PC-9 (cell line): ENCODE data around the gene TNFRSF4. TPM values are rescaled to one million over a fixed set of nuclear protein-coding genes. Genes with fewer than 3 reads are reported as not detected.

Source experiments
- BruUV-seq: library from RNA; stranded (reverse); fragments of 400-500 nt; replicated peaks from 2 replicates; lab custom pipeline; 2021; lab: Mats Ljungman, UMichigan
- CTCF ChIA-PET: fragments of 300-600 bp; sonication (Branson Sonifier 250); formaldehyde crosslinking; loops from one replicate; lab custom pipeline; 2022; ENCODE audit warnings: antibody characterized with exemption; lab: Charles Lee
- POLR2A ChIA-PET: fragments of 300-600 bp; sonication (Branson Sonifier 250); formaldehyde crosslinking; loops from one replicate; lab custom pipeline; 2022; ENCODE audit warnings: antibody characterized with exemption; ENCODE audit not compliant: unreplicated experiment; lab: Charles Lee
- DNase-seq, 2 experiments: peaks; one replicate each; pipeline versions ENCODE4 v3.0.0 to v3.0.0-alpha.2; 2015 to 2022; ENCODE audit warnings: mixed read lengths in 1 of 2
- H2AFZ ChIP-seq: fragments of 200-600 bp; sonication (generic); 2 replicates; pipeline ENCODE4 v1.8.1; 2017; ENCODE audit warnings: antibody characterized with exemption
- H3F3A ChIP-seq: fragments of 200-600 bp; sonication (generic); 2 replicates; pipeline ENCODE4 v1.8.1; 2017; ENCODE audit warnings: antibody characterized with exemption, mild to moderate bottlenecking, low read depth; ENCODE audit not compliant: insufficient read depth
- H3K27ac ChIP-seq: fragments of 200-600 bp; sonication (generic); 2 replicates; pipeline ENCODE4 v1.6.1; 2016; ENCODE audit warnings: mixed run types
- H3K27me3 ChIP-seq: fragments of 200-600 bp; sonication (generic); 2 replicates; pipeline ENCODE4 v1.6.1; 2016; ENCODE audit warnings: low read depth, mixed run types; ENCODE audit not compliant: insufficient read depth
- H3K36me3 ChIP-seq: fragments of 200-600 bp; sonication (generic); 2 replicates; pipeline ENCODE4 v1.6.1; 2016; ENCODE audit warnings: low read depth, mixed run types
- H3K4me1 ChIP-seq: fragments of 200-600 bp; sonication (generic); replicated peaks from 2 replicates; pipeline ENCODE4 v1.6.1; 2016; ENCODE audit warnings: mixed run types; ENCODE audit not compliant: insufficient read depth
- H3K4me2 ChIP-seq: fragments of 200-600 bp; sonication (generic); 2 replicates; pipeline ENCODE4 v1.6.1; 2017; ENCODE audit warnings: mixed run types
- H3K4me3 ChIP-seq: fragments of 200-600 bp; sonication (generic); 2 replicates; pipeline ENCODE4 v1.6.1; 2016; ENCODE audit warnings: mixed run types
- H3K79me2 ChIP-seq: fragments of 200-600 bp; sonication (generic); 2 replicates; pipeline ENCODE4 v1.6.1; 2017; ENCODE audit warnings: low read depth, mixed run types
- H3K9me2 ChIP-seq: fragments of 200-600 bp; sonication (generic); 2 replicates; pipeline ENCODE4 v1.8.1; 2017; ENCODE audit warnings: mild to moderate bottlenecking; ENCODE audit not compliant: insufficient read depth
- H3K9me3 ChIP-seq: fragments of 200-600 bp; sonication (generic); 2 replicates; pipeline ENCODE4 v1.8.1; 2016; ENCODE audit warnings: low read depth; ENCODE audit not compliant: insufficient read depth
- H4K20me1 ChIP-seq: fragments of 200-600 bp; sonication (generic); 2 replicates; pipeline ENCODE4 v1.8.1; 2017; ENCODE audit not compliant: insufficient read depth
- CTCF ChIP-seq: fragments of 200-600 bp; sonication (generic); conservative IDR thresholded peaks from 2 replicates; pipeline ENCODE4 v1.6.1; 2017; ENCODE audit warnings: mixed run types, antibody characterized with exemption, mild to moderate bottlenecking, moderate library complexity
- EZH2 ChIP-seq: fragments of 200-600 bp; sonication (generic); IDR thresholded peaks from 2 replicates; pipeline ENCODE4 v1.8.0; 2017; ENCODE audit warnings: antibody characterized with exemption, low read depth
- intact Hi-C: fragments of 100-400 bp; cut with micrococcal nuclease; formaldehyde crosslinking; loops from one replicate; pipeline ENCODE4 v1.10.0; 2022; ENCODE audit not compliant: unreplicated experiment
- total RNA-seq: library from RNA; stranded (reverse); gene quantifications from 2 replicates; pipeline ENCODE4 v1.2.3, GENCODE V29; 2021

Gene TNFRSF4
- total RNA-seq, 1 experiment from 2014 or later, result 0.20 TPM

- no peaks in the 10 kb centered on the region for H3K9me2 ChIP-seq
- H3K36me3 ChIP-seq, result no peaks in the 10 kb centered on the region
- intact Hi-C loops, result loop anchor here (2.0 kb wide), 1 partner anchor 141 kb away; no protein-coding TSS in a partner anchor
- CTCF ChIA-PET, result no interaction called here
- H3K79me2 ChIP-seq, result peaks cover 58% of the 10 kb centered on the region
- TF ChIP-seq CTCF (no peak), EZH2 (no peak)
- peaks cover 18% of the 10 kb centered on the region for H3K4me1 ChIP-seq
- peak overlapping the region; percentile 84 for H3K27ac ChIP-seq
- H3K9me3 ChIP-seq, result no peaks in the 10 kb centered on the region
- peak overlapping the region; percentile 99 for H3K4me3 ChIP-seq
- H3F3A ChIP-seq, result peaks cover 18% of the 10 kb centered on the region; the same call in 1 of the 2 replicates
- no peak overlapping the region; the same call in 1 of the 2 replicates for H2AFZ ChIP-seq
- peak overlapping the region; percentile 99 for H3K4me2 ChIP-seq
- POLR2A ChIA-PET, result interaction anchor here (0.5 kb wide), 1 partner anchor 108 kb away, joined by 14 read pairs; the partner anchor contains the start of gene UBE2J2
- H4K20me1 ChIP-seq, result peaks cover 34% of the 10 kb centered on the region
- H3K27me3 ChIP-seq, result no peaks in the 10 kb centered on the region
- no TSS peak for BruUV-seq
- DNase-seq, result peak in 1 of 2 experiments; percentile 43
These were observed 48.5 kb downstream of the TNFRSF4 start for GRCh38 chr1:1165485-1165884.

DNA sequence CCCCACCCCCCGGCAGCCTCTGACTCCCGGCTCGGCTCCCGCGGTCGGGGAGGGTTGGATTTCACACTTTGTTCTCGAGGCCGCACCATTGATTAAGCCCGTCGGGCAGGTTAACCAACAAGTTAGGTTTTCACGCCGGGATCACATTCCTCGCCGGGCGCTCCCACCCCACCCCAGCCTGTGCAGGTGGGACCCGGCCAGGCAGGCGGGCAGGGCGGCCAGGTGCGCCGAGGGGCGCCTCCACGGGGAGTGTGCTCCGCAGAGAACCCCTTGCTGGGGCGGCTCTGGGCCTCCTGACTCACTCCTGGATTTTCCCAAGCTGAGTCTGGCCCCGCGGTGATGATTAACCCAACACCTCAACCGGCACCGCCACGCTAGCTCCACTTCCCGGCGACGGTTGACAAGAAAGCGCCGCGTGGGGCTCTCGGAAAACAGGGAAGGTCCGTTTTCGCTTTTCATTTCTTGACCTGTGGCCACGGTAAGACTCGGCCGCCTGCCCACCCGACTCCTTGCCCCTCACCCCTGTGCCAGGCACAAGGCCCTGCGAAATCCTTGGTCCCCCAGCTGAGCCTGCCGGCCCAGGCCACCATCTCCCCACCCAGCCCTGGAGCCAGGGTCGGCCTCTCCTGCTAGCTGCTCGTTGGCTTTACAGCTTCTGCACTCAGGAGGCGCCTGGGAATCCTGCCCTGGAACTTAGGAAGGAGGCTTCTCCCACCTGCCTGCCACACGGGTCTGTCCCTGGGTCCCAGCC, 49.1 kb downstream of the TNFRSF4 start:
- Histone ChIP-seq H3K27me3 (no peaks in the 10 kb centered on the region), H2AFZ (peak overlapping the region; percentile 52; the same call in 1 of the 2 replicates), H4K20me1 (peaks cover 32% of the 10 kb centered on the region), H3K36me3 (no peaks in the 10 kb centered on the region), H3K4me2 (peak overlapping the region; percentile 99), H3F3A (peaks cover 19% of the 10 kb centered on the region; the same call in 1 of the 2 replicates), H3K9me3 (no peaks in the 10 kb centered on the region), H3K9me2 (no peaks in the 10 kb centered on the region), H3K27ac (peak overlapping the region; percentile 84), H3K4me3 (peak overlapping the region; percentile 99), H3K4me1 (peaks cover 18% of the 10 kb centered on the region), H3K79me2 (peaks cover 58% of the 10 kb centered on the region)
- intact Hi-C loops, result loop anchor here (2.0 to 5.0 kb wide), 2 partner anchors 42 to 140 kb away; partner anchors contain the start of gene TNFRSF18
- no TSS peak for BruUV-seq
- TF ChIP-seq CTCF, result no peak
- no peak for TF ChIP-seq EZH2
- ChIA-PET POLR2A (interaction anchor here (0.5 kb wide), 1 partner anchor 109 kb away, joined by 14 read pairs; the partner anchor contains the start of gene UBE2J2), CTCF (interaction anchor here (0.6 kb wide), 1 partner anchor 66 kb away, joined by 3 read pairs; no protein-coding TSS in a partner anchor)
- peak; percentile 76 to 78 for DNase-seq

- TF ChIP-seq CTCF (no peak), EZH2 (no peak)
- no peak for DNase-seq
These were observed 49.6 kb downstream of the TNFRSF4 start for GRCh38 chr1:1164361-1164700.

More at GRCh38 chr1:1164361-1164700, 49.6 kb downstream of the TNFRSF4 start:
- H3K4me3 ChIP-seq, result peak overlapping the region; percentile 99
- H3K27me3 ChIP-seq, result no peaks in the 10 kb centered on the region
- H3K9me3 ChIP-seq, result no peaks in the 10 kb centered on the region
- H3K4me1 ChIP-seq, result peaks cover 18% of the 10 kb centered on the region
- POLR2A ChIA-PET, result interaction anchor here (0.6 kb wide), 1 partner anchor 21 kb away, joined by 6 read pairs; no protein-coding TSS in a partner anchor
- H3K79me2 ChIP-seq, result peaks cover 58% of the 10 kb centered on the region
- CTCF ChIA-PET, result interaction anchor here (0.6 kb wide), 1 partner anchor 67 kb away, joined by 3 read pairs; no protein-coding TSS in a partner anchor
- H2AFZ ChIP-seq, result peak overlapping the region; percentile 49; the same call in 1 of the 2 replicates
- no TSS peak for BruUV-seq
- no peaks in the 10 kb centered on the region for H3K9me2 ChIP-seq
- H3F3A ChIP-seq, result peaks cover 25% of the 10 kb centered on the region; the same call in 1 of the 2 replicates
- peaks cover 27% of the 10 kb centered on the region for H4K20me1 ChIP-seq
- peak overlapping the region; percentile 84 for H3K27ac ChIP-seq
- H3K4me2 ChIP-seq, result peak overlapping the region; percentile 99
- intact Hi-C loops, result loop anchor here (2.0 to 5.0 kb wide), 2 partner anchors 43 to 140 kb away; partner anchors contain the start of gene TNFRSF18
- no peaks in the 10 kb centered on the region for H3K36me3 ChIP-seq
